HG03354 (cell line): ENCODE data around the gene PRPF8.

ENCODE experiments used
- ATAC-seq: cut with Tn5 transposase; IDR thresholded peaks from one replicate; pipeline ENCODE4 v1.9.1; 2021; ENCODE audit warnings: mild to moderate bottlenecking; ENCODE audit not compliant: unreplicated experiment, poor library complexity, severe bottlenecking

PRPF8 gene

DNA sequence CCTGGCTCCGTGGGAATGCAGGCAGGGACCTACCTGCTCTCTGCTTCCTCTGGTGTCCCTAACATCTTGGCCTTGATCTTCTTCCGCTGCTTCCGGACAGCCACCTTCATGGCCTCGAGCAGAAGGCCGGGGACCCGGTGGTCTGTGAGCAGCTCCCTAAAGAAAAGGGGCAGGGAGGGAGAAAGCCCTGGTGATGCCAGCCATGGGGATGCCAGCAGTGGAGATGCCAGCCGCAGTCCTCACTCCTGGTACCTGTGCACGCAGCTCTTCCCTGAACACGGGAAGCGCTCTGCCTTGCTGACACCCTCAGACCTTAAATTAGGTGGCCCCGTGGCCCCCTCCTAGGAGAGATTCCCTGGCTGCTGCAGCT lies 36.9 kb downstream of the PRPF8 start:
- no peak for ATAC-seq

GRCh38 chr17:1646199-1646875 lies 38.3 kb downstream of the PRPF8 start:
- ATAC-seq: no peak

- no peak for ATAC-seq
Measured at GRCh38 chr17:1645207-1646171, 39.2 kb downstream of the PRPF8 start, which contains the start of gene SCARF1. Gene SCARF1 (minus strand): TSS chr17:1645732. CDS start chr17:1645697, 35 bp downstream.

- ATAC-seq: no peak
Measured at GRCh38 chr17:1644493-1645206, 40.0 kb downstream of the PRPF8 start.

GRCh38 chr17:1643999-1644492 lies 40.6 kb downstream of the PRPF8 start:
- ATAC-seq: no peak

DNA sequence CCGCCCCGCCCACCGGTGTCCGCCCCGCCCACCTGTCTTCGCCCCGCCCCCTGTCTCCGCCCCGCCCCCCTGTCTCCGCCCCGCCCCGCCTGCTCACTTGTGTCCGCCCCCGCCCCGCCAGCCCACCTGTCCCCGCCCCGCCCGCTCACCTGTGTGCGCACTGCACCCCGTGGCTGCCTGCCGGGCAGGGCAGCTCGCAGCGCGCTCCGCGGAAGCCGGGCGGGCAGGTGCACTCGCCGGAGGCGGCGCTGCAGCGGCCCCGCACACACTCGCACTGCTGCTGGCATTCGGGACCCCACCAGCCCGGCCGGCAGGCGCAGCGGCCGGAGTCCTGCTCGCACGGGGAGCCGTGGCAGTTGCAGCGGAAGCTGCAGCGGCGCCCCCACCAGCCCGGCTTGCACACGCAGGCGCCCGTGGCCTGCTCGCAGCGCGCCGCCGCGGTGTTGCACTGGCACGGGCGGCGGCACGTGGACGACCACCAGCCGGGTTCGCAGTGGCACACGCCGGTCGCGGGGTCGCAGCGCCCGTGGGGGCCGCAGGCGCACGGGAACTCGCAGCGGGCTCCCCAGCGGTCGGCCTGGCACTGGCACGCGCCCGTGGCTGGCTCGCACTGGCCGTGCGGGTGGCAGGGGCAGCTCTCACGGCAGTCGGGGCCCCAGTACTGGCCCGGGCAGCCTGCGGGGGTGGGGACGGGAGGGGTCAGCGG lies 41.2 kb downstream of the PRPF8 start:
- no peak for ATAC-seq

- no peak for ATAC-seq
Measured at GRCh38 chr17:1641065-1641403, 43.6 kb downstream of the PRPF8 start.

GRCh38 chr17:1640329-1641064 lies 44.2 kb downstream of the PRPF8 start:
- no peak for ATAC-seq

- ATAC-seq: no peak
Measured at GRCh38 chr17:1639549-1640180, 45.0 kb downstream of the PRPF8 start.

- ATAC-seq: no peak
Measured at GRCh38 chr17:1638624-1639300, 45.9 kb downstream of the PRPF8 start.

GRCh38 chr17:1638171-1638590 lies 46.5 kb downstream of the PRPF8 start:
- no peak for ATAC-seq

GRCh38 chr17:1636732-1637285 lies 47.9 kb downstream of the PRPF8 start:
- no peak for ATAC-seq

DNA sequence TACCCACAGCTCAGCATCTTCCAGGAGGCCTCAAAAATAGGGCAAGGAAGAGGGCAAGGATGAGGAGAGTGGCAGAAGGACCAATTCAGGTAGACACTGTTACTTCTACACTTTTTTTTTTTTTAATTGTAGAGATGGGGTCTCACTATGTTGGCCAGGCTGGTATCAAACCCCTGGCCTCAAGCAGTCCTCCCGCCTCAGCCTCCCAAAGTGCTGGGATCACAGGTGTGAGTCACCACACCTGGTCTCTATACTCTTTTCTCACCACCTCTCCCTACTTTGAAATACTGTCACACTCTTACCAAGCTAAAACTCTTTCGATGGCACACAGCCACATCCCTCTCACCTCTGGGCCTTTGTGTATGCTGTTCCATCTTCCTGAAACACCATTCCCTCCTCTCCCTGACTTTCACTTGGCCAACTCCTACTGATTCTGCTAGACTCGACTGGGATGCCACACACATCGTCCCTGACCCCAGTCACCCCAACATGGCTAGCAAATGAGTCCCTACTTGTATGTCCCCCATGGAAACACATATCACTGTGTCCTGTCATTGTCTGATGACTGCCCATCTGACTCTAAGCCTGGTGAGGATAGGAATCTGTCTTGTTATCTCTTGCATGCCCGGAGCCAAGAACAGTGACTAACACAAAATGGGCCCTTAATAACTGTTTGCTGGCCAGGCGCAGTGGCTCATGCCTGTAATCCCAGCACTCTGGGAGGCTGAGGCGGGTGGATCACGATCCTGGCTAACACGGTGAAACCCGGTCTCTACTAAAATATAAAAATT lies 48.8 kb downstream of the PRPF8 start:
- ATAC-seq: no peak

DNA sequence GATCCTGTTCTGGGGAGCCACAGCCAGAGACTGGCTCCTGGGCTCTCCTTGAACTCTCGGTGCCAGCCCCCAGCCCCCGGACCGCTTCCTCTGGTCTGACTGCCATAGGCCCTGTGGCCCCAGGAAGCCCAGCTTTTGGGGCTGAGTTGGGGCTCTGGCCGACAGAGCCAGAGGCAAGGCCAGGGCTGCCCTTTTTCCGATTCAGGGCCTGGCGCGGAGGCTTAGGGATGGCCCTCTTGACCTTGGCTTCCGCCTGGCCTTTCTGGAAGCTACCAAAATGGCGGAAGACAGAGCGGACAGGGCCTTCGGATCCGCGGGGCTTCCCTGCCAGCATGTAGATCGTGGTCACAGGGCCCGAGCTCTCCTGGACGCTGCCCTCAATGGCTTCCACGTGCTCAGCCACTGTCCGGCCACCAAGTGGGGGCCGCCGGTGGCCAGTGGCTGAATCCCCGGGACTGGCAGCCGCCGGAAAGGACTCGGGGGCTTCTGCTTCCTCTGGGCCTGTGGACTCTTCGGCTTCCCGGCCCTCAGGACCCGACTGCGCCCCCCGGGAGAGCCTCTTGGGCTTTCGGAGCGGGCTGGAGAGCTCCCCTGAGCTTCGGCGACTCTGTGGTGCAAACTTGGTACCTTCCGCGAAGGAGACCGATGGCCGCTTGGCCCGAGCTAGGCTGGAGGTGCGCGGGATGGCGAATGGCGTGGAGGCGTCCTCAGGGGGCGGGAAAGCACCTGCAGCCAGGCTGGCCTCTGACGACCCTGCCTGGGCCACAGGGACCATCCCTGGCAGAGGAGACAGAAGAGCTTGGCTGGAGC lies 49.6 kb downstream of the PRPF8 start:
- no peak for ATAC-seq

DNA sequence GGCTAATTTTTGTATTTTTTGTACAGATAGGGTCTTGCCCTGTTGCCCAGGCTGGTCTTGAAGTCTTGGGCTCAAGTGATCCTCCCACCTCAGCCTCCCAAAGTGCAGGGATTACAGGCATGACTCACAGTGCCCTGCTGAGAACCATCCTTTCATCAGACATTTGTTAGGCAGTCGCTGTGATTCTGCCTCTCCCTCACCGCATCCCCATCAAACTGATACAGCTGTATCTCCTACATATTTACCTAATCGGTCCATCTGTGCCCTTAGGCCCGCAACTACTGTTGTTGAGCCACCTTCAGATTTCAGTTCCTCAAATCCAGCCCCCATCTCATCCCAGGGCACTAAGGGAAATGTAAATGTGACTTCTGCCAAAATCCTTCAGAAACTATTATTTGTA lies 54.0 kb downstream of the PRPF8 start:
- ATAC-seq: no peak
